Measurements from ENCODE around the gene VSTM4.

VSTM4 gene

GRCh38 chr10:49000437-49001398, 114.6 kb downstream of the VSTM4 start:
- DNase-seq = no peak

GRCh38 chr10:48999346-48999745, 116.0 kb downstream of the VSTM4 start:
- no peak for DNase-seq

- no peak for DNase-seq
Observed at GRCh38 chr10:48996329-48996728, 119.0 kb downstream of the VSTM4 start.

GRCh38 chr10:48993627-48994026, 121.7 kb downstream of the VSTM4 start:
- DNase-seq = no peak

- no peak for DNase-seq
Observed at GRCh38 chr10:48990226-48990625, 125.1 kb downstream of the VSTM4 start.

GRCh38 chr10:48985621-48986158, 129.6 kb downstream of the VSTM4 start:
- DNase-seq = no peak

- DNase-seq = no peak
Observed at GRCh38 chr10:48983648-48984351, 131.5 kb downstream of the VSTM4 start.

GRCh38 chr10:48982584-48982983, 132.7 kb downstream of the VSTM4 start:
- DNase-seq = no peak

GRCh38 chr10:48981310-48981907, 133.9 kb downstream of the VSTM4 start:
- peak; percentile 22 for DNase-seq

- no peak for DNase-seq
Observed at GRCh38 chr10:48978318-48978717, 137.0 kb downstream of the VSTM4 start.

GRCh38 chr10:48976196-48976595, 139.1 kb downstream of the VSTM4 start:
- no peak for DNase-seq

GRCh38 chr10:48974510-48975156, 140.7 kb downstream of the VSTM4 start:
- DNase-seq = no peak

GRCh38 chr10:48973065-48973464, 142.3 kb downstream of the VSTM4 start:
- no peak for DNase-seq

- DNase-seq = no peak
Observed at GRCh38 chr10:48970654-48971053, 144.7 kb downstream of the VSTM4 start.

GRCh38 chr10:48970046-48970445, 145.3 kb downstream of the VSTM4 start:
- DNase-seq = no peak

- no peak for DNase-seq
Observed at GRCh38 chr10:48968036-48968435, 147.3 kb downstream of the VSTM4 start.

- no peak for DNase-seq
Observed at GRCh38 chr10:48965460-48965859, 149.9 kb downstream of the VSTM4 start.
